ENCODE results near the gene TCIRG1. TPM values are rescaled to one million over a fixed set of nuclear protein-coding genes. Genes with fewer than 3 reads are reported as not detected.

Gene TCIRG1
- total and polyA plus RNA-seq, 2 experiments from 2014 or later: 77.4 to 125 TPM

- Histone ChIP-seq H3K4me3 (no peak overlapping the region), H3K36me3 (replicated peaks; ENCODE audit: insufficient read depth, low read depth) (no peaks in the 10 kb centered on the region), H3K27me3 (no peaks in the 10 kb centered on the region), H3K27ac (no peak overlapping the region), H4K20me1 (ENCODE audit: insufficient read depth, poor library complexity, severe bottlenecking) (no peaks in the 10 kb centered on the region), H3K4me2 (no peak overlapping the region), H3K4me1 (ENCODE audit: insufficient read depth) (no peaks in the 10 kb centered on the region), H3K79me2 (no peaks in the 10 kb centered on the region), H2AFZ (no peak overlapping the region), H3K9me3 (ENCODE audit: low read depth) (no peaks in the 10 kb centered on the region), H3K9me2 (replicated peaks; ENCODE audit: insufficient read depth) (no peaks in the 10 kb centered on the region)
- no peak for DNase-seq (ENCODE audit: low spot score)
- WGBS (ENCODE audit: low lambda C conversion rate, missing lambda C conversion rate): 85% methylated on average over 18 of the region's 18 CpGs
- no peak for TF ChIP-seq EZH2phosphoT487 (IDR thresholded peaks at IDR 0.05; ENCODE audit: low read depth, severe bottlenecking, unreplicated experiment)
- no peak for TF ChIP-seq EZH2 (IDR thresholded peaks at IDR 0.05; ENCODE audit: borderline replicate concordance)
- TF ChIP-seq CTCF (IDR thresholded peaks at IDR 0.05; ENCODE audit: poor library complexity): no peak
Observed at GRCh38 chr11:68050371-68050841, 11.6 kb downstream of the TCIRG1 start.

- Histone ChIP-seq H4K20me1 (ENCODE audit: insufficient read depth, poor library complexity, severe bottlenecking) (no peaks in the 10 kb centered on the region), H3K4me2 (no peak overlapping the region), H3K4me1 (ENCODE audit: insufficient read depth) (no peaks in the 10 kb centered on the region), H2AFZ (no peak overlapping the region), H3K27ac (no peak overlapping the region), H3K9me3 (ENCODE audit: low read depth) (no peaks in the 10 kb centered on the region), H3K36me3 (replicated peaks; ENCODE audit: insufficient read depth, low read depth) (no peaks in the 10 kb centered on the region), H3K27me3 (no peaks in the 10 kb centered on the region), H3K4me3 (no peak overlapping the region), H3K9me2 (replicated peaks; ENCODE audit: insufficient read depth) (no peaks in the 10 kb centered on the region), H3K79me2 (no peaks in the 10 kb centered on the region)
- TF ChIP-seq CTCF (IDR thresholded peaks at IDR 0.05; ENCODE audit: poor library complexity) (no peak), EZH2phosphoT487 (IDR thresholded peaks at IDR 0.05; ENCODE audit: low read depth, severe bottlenecking, unreplicated experiment) (no peak), EZH2 (IDR thresholded peaks at IDR 0.05; ENCODE audit: borderline replicate concordance) (no peak)
- 84% methylated on average over 14 of the region's 14 CpGs for WGBS (ENCODE audit: low lambda C conversion rate, missing lambda C conversion rate)
- DNase-seq (ENCODE audit: low spot score): peak; percentile 10
Observed at GRCh38 chr11:68051191-68052136, 12.6 kb downstream of the TCIRG1 start.

GRCh38 chr11:68052137-68052873 is 13.5 kb downstream of the TCIRG1 start:
- Histone ChIP-seq H3K79me2 (no peaks in the 10 kb centered on the region), H3K4me1 (ENCODE audit: insufficient read depth) (no peaks in the 10 kb centered on the region), H3K9me3 (ENCODE audit: low read depth) (no peaks in the 10 kb centered on the region), H3K4me3 (no peak overlapping the region), H3K4me2 (no peak overlapping the region), H3K27ac (no peak overlapping the region), H3K27me3 (no peaks in the 10 kb centered on the region), H3K36me3 (replicated peaks; ENCODE audit: insufficient read depth, low read depth) (no peaks in the 10 kb centered on the region), H4K20me1 (ENCODE audit: insufficient read depth, poor library complexity, severe bottlenecking) (no peaks in the 10 kb centered on the region), H3K9me2 (replicated peaks; ENCODE audit: insufficient read depth) (no peaks in the 10 kb centered on the region), H2AFZ (no peak overlapping the region)
- no peak for DNase-seq (ENCODE audit: low spot score)
- 87% methylated on average over 15 of the region's 15 CpGs for whole genome bisulfite sequencing (ENCODE audit: low lambda C conversion rate, missing lambda C conversion rate)
- TF ChIP-seq EZH2 (IDR thresholded peaks at IDR 0.05; ENCODE audit: borderline replicate concordance) (no peak), CTCF (IDR thresholded peaks at IDR 0.05; ENCODE audit: poor library complexity) (no peak), EZH2phosphoT487 (IDR thresholded peaks at IDR 0.05; ENCODE audit: low read depth, severe bottlenecking, unreplicated experiment) (no peak)

Data from hepatocyte (in vitro differentiated cells).